ENCODE measurements around the gene LMO1.

The LMO1 gene

GRCh38 chr11:8242499-8243280 is 21.0 kb downstream of the LMO1 start:
- no peak for DNase-seq (ENCODE audit: low read depth)

- no peak for DNase-seq (ENCODE audit: low read depth)
Observed at GRCh38 chr11:8242118-8242475, 21.6 kb downstream of the LMO1 start.

- no peak for DNase-seq (ENCODE audit: low read depth)
Observed at GRCh38 chr11:8241373-8242117, 22.1 kb downstream of the LMO1 start.

- DNase-seq (ENCODE audit: low read depth): no peak
Observed at GRCh38 chr11:8239536-8240228, 24.0 kb downstream of the LMO1 start.

GRCh38 chr11:8239040-8239439 is 24.6 kb downstream of the LMO1 start:
- DNase-seq (ENCODE audit: low read depth): no peak

- no peak for DNase-seq (ENCODE audit: low read depth)
Observed at GRCh38 chr11:8237453-8237852, 26.2 kb downstream of the LMO1 start.

GRCh38 chr11:8235925-8236324 is 27.8 kb downstream of the LMO1 start:
- no peak for DNase-seq (ENCODE audit: low read depth)

- no peak for DNase-seq (ENCODE audit: low read depth)
Observed at GRCh38 chr11:8234910-8235309, 28.8 kb downstream of the LMO1 start.

- no peak for DNase-seq (ENCODE audit: low read depth)
Observed at GRCh38 chr11:8234425-8234821, 29.3 kb downstream of the LMO1 start.

- DNase-seq (ENCODE audit: low read depth): no peak
Observed at GRCh38 chr11:8233691-8234424, 29.8 kb downstream of the LMO1 start.

GRCh38 chr11:8232849-8233606 is 30.6 kb downstream of the LMO1 start:
- DNase-seq (ENCODE audit: low read depth): no peak

- no peak for DNase-seq (ENCODE audit: low read depth)
Observed at GRCh38 chr11:8232414-8232813, 31.3 kb downstream of the LMO1 start.

GRCh38 chr11:8231979-8232378 is 31.7 kb downstream of the LMO1 start:
- no peak for DNase-seq (ENCODE audit: low read depth)

- no peak for DNase-seq (ENCODE audit: low read depth)
Observed at GRCh38 chr11:8230921-8231847, 32.5 kb downstream of the LMO1 start.

GRCh38 chr11:8230178-8230859 is 33.4 kb downstream of the LMO1 start:
- no peak for DNase-seq (ENCODE audit: low read depth)

GRCh38 chr11:8229299-8230177 is 34.1 kb downstream of the LMO1 start:
- no peak for DNase-seq (ENCODE audit: low read depth)

- DNase-seq (ENCODE audit: low read depth): no peak
Observed at GRCh38 chr11:8228231-8228630, 35.4 kb downstream of the LMO1 start.

Measured in GM04504 (cell line).